Stimulated activated CD8-positive, alpha-beta memory T cell treated with anti-CD3 and anti-CD28 coated beads, Interleukin-12 subunit alpha, Interleukin-12 subunit beta, amount 100 ng/mL, for 4 hours (primary cell): Measurements from ENCODE around the gene HTT.

Experiments
- DNase-seq: peaks from one replicate; pipeline ENCODE4 v3.0.0-alpha.2; 2020; ENCODE audit warnings: low read depth

HTT gene

DNA sequence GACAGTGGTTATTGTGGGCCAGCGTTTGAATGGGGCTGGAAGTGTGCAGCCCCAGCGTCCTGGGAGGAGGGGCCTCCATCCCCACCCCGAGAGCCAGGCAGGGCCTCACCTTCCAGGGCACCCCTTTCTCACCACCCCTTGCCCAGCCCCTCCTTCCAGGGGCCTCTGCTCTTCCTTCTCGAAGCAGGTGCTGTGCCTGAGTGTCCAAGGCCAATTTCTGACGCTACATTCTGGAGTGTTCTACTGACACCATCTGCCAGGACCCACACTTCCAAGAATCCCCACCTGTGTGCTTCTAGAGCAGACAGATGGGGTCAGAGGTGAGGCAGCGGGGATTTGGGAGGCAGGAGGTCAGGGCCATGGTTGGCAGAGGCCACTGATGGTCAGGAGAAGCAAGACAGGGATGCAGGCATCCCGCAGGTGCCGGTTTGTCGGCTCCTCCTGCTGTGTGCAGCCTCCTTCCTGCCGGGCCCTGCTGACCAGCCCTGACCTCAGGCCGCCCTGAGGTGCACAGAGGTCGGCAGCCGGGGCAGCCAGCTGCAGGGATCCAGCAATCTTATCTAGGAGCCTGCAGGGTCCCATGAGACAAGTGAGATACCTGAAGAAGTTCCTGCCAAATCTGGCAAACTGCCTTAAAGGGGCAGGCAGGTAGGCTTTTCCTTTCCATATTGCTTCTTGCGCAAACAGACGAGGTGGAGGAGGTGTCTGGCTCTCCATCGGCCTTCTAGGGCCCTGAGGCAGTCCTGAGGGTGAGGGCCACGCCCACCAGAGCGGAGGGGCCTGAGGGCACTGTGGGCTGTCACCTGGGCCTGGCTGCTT lies 193.3 kb downstream of the HTT start:
- DNase-seq = no peak

- no peak for DNase-seq
Measured at GRCh38 chr4:3268395-3269104, 194.1 kb downstream of the HTT start.

DNA sequence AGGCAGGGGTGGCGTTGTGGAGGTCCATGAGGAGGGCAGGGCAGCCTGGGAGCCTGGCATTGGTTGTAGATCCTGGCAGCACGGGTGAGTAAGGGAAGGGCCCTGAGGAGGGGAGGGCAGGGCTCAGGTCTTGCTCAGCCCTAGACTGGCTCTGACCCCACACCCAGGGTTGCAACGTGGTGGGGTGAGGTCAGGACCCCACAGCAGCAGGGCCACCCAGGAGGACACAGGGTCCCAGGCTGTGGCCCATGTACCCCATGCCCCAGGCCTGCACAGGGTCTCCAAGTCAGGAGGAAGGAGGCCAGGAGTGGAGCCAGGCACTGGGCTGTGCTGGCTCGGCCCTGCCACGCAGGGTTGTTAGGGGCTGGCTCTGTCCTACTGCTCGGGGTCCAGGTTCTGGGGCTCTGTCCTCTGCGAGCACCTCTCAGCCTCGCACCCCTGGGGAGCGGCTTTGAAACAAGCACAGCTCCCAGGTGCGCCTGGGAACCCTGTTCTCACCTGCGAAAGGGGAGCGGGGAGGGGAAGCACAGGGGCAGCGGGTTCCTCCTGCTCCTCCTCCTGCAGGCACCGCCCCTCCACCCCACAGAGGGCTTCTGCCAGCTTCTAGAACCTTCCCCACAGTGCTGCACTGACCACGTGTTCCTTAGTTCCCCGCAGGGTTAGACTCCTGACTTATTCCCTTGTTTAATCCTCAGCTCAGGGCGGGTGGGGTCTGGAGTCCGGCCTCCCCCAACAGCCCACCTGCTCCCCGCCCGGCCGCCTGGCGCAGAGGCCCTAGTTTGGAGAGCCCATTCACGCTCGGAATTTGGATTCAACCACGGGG lies 194.8 kb downstream of the HTT start:
- DNase-seq = no peak

GRCh38 chr4:3269991-3270611 lies 195.6 kb downstream of the HTT start:
- no peak for DNase-seq

DNA sequence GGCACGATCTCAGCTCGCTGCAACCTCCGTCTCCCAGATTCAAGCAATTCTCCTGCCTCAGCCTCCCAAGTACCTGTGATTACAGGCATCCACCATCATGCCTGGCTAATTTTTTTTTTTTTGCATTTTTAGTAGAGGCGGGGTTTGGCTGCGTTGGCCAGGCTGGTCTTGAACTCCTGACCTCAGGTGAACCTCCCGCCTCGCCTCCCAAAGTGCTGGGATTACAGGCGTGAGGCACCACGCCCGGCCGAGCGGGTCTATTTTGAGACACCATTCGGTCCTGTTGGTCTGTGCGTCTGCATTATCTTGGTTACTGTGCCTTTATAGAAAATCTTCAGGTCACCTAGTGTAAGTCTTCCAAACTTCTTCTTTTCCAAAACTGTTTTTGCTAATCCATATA lies 196.7 kb downstream of the HTT start:
- DNase-seq = no peak

DNA sequence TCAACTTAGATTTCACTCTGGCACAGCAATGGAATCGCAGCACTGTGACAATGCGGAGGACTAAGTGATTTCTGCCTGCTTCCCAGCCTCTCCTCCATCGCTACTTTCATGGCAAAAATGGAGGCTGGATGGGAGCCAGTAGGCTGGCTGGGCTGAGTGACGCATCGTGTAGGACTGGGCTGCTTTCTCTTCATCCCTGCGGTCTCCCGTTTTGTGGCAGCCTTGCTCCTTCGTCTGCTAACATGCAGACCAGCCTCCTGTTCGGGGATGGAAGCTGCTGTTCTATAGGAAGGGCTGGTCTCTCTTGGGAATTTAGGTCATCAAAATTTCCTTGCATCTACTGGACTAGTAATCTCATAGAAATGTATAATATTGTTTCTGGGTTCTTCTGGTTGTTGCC lies 202.5 kb downstream of the HTT start:
- DNase-seq = no peak

DNA sequence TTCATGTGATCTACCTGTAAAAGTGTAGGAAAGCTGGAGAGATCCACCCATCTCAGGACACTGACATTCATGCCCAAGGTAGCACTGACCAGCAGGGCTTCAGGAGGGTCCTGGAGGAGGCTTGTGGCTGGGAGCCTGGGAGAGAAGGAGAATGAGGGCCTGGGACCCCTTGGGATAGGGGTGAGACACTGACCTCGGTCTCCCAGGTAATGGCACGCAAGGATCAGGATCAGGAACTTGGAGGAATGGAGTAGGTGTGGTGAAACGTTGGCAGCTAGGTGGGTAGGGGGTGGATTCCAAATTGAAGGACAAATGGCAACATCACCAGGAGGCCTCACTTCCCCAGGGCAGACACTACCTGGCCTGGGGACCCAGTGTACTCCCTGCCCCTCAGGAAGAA lies 206.0 kb downstream of the HTT start:
- DNase-seq = no peak

DNA sequence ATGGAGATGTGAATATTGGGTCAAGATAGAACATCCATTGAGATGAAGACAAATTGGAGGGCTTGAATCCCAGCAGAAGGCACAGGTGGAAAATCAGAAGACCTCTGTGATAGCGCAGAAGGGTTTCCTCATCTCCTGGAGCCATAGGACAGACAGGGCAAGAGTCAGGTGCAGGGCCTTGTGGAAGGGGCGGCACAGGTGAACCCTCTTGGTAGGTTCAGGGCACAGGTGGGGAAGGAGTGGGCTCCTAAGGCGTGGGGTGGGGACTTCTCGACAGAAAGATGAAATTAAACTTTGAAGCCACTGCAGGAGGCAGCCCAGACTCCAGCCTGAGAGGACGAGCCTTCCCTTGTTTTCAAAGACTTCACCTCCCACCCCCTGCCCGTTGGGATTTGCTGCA lies 209.0 kb downstream of the HTT start:
- DNase-seq = no peak

GRCh38 chr4:3283916-3284315 lies 209.4 kb downstream of the HTT start:
- no peak for DNase-seq

DNA sequence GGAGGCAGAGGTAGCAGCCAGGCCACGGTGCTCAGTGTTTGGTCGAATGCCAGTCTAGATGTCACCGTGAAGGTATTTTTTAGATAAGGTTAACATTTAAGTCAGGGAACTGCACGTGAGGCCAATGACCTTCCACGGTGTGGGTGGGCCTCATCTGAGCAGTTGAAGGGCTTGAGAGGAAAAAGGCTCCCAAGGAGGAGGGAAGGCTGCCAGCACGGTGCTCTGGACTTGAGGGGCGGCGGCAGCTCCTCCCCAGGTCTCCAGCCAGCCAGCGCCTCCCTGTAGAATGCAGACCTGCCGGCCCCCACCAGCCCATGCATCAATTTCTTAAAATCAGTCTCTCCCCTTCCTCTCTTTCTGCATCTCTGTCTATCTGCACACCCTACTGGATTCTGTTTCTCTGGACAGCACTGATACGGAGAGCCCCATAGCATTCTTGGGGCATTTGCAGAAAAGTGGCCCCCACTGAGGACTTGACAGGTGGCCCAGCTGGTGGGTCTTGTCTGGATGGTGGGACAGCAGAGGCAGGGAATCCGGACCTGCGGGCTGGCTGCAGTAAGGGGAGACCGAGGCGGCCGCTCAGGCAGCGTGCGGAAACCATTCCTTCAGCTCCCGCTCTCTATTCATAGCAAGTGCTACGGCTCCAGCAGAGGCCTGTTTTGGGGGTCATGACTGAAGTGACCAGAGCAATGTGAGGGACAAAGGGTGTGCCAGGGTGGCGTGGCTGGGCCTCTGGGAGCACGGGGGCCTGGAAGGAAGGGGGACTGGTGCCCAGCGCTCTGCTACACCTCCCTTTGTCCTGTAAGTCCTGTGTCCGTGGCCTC lies 210.5 kb downstream of the HTT start:
- DNase-seq = no peak

GRCh38 chr4:3285558-3286334 lies 211.3 kb downstream of the HTT start:
- DNase-seq = no peak

GRCh38 chr4:3286335-3287175 lies 212.1 kb downstream of the HTT start:
- no peak for DNase-seq

DNA sequence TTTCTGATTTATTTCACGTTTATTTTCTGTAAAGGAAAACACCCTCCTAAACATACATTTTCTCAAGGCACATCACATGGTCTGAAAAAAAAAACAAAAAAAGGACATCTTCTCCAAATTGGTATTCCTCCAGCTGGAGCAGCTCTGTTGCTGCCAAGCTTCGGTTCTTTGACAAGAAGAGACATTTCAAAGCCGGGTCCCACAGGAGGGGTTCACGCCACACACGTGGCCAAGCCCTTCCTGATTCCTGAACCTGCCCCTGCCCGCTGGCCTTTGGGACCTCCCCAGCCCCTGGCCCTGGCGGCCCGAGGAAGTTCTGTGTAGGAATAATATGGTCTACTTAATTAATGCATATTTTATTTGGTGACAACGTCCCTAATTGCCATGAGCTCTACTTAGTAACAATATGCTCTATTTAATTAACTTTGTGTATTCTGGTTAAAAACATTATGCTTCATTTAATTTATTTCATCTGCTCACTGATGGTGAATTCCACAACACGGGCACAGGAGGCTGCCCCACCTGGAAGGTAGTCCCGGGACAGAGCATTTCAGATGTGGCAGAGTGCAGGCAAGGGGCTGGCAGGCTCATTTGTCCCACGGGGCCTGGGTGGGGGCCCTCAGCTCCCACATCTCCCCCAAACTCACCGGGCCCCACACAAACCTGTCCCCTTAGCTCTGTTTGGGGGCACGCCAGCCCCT lies 212.9 kb downstream of the HTT start:
- DNase-seq = no peak

GRCh38 chr4:3287972-3288570 lies 213.6 kb downstream of the HTT start:
- no peak for DNase-seq

DNA sequence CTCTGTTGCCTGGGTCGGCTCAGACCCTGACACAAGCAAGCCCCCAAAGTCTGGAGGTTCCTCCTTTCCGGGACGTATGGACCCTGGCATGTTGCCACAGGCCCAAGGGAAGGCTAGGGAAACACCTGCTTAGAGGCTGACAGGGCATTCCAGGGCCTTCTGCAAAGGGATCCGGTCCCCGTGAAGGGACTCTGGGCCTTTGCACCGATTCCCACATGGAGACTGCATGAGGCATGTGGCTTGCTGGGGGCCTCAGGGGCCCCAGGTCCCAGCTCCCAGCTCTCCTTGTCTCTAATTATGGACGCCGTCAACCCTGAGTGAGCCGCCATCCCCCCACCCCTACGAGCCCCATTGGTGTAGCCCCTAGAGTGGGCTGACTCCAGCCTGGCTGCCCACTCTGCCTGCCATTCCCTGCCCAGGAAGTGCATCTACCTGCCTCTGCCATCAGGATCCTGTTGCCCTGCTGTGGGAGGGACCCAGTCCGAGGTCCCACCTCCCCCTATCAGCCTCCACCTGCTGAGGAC lies 214.2 kb downstream of the HTT start:
- no peak for DNase-seq

- no peak for DNase-seq
Measured at GRCh38 chr4:3290476-3290875, 216.0 kb downstream of the HTT start.

GRCh38 chr4:3290889-3291321 lies 216.4 kb downstream of the HTT start:
- DNase-seq = no peak

GRCh38 chr4:3291411-3291968 lies 217.0 kb downstream of the HTT start:
- DNase-seq = no peak
